GM21367 (cell line): ENCODE results near the gene ARSH.
"Not testable (repeated sequence)": the region's sequence is repeated elsewhere in the genome, so short reads cannot be mapped to it uniquely, and the experiment has no call there.

Experiments used
- ATAC-seq: cut with Tn5 transposase; IDR thresholded peaks from one replicate; pipeline ENCODE4 v1.9.1; 2021; ENCODE audit not compliant: unreplicated experiment

The ARSH gene

GRCh38 chrX:3037218-3037617 lies 30.9 kb downstream of the ARSH start:
- no peak for ATAC-seq

DNA sequence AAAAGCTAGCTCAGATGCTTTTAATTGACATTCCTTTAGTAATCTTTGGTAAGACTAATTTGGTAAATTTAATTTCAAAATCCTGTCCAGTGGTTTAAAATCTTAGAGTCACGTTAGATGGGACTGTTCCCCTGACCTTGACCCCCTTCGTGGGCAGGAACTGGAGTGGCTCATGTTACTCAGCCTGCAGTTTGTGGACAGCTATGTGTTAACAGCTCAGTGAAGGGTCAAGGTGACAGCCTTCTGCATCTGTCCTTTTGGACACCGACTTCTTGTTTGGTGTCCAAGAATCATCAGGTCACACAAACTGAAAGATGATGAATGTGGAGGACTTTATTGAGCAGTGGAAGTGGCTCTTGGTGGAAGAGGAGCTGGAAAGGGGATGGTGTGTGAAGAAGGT lies 37.9 kb downstream of the ARSH start:
- no peak for ATAC-seq

DNA sequence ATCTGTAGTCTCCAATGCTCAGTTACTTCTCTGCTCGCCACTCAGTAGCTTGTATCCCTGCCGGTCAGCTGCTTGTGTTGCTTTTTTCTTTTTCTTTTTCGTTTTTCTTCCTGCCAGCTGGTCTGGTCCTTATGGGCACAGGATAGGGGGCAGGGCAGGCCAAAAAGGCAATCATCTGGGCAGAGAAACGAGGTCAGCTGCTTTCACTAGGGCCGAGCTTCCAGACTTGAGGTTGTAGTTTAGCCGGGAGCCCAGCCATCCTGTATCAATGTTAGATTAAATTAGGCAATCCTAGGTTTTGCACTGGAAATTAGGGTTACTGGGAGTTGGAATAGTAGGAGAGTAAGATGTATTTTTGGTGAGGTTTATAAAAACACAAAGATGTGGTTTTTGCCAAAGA lies 38.3 kb downstream of the ARSH start:
- no peak for ATAC-seq

DNA sequence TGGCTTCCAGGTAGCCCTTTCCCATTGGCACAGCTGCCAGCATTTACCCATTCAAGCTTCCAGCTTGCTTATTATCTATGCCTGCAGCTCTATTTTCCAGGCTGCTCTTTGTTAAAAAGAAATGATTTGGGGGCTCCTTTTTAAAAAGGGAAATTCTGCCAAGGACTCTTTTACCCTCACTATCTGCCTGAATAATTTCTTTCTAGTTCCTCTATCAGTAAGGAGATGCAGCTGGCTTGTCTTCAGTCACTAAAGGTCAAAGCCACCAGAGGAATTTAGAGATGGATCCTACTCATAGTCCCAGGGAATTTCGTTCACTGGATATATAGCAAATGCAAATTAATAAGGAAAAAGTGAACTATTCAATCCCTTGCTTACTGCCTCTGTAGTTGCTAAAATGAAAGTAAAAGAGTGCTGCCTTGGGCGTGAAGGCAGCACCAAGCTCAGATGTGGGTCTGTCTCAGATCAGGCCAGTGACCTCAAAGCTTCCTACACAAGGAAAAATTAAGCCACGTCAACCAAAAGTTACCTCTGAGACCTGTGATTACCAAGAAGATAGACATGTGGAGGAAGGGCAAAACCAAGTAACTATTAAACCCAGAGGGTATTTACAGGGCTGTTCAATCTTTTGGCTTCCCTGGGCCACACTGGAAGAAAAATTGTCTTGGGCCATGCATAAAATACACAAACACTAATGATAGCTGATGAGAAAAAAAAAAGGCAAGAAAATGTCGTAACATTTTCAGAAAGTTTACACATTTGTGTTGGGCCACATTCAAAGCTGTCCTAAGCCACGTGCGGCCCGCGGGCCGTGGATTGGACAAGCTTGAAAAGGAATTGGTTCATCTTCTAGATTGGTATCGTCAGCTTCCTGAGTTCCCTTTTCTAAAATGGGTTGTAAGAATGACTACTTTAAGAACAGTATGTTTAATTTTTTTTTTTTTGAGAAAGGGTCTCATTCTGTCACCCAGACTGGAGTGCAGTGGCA lies 40.2 kb downstream of the ARSH start:
- no peak for ATAC-seq

GRCh38 chrX:3050523-3051175 lies 44.3 kb downstream of the ARSH start:
- not testable (repeated sequence) for ATAC-seq

GRCh38 chrX:3052860-3053259 lies 46.5 kb downstream of the ARSH start:
- ATAC-seq, result no peak

- ATAC-seq, result no peak
Observed at GRCh38 chrX:3066555-3066954, 60.2 kb downstream of the ARSH start.

GRCh38 chrX:3075959-3076358 lies 69.6 kb downstream of the ARSH start:
- no peak for ATAC-seq

DNA sequence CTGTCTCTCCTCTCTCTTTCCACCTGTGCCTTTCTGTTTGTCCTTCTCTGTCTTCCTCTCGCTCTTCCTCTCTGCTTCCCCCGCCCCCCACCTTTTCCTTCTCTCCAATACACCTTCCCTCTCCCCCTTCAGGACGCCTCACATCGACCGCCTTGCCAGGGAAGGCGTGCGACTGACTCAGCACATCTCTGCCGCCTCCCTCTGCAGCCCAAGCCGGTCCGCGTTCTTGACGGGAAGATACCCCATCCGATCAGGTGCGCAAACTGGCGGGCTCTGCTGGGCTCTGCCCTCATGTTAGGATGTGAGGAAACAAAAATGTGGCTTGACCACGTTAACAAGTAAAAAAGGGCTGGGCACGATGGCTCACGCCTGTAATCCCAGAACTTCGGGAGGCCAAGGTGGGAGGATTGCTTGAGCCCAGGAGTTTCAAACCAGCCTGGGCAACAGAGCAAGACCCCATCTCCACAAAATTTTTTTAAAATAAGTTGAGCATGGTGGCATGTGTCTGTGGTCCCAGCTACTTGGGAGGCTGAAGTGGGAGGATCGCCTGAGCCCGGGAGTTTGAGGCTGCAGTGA lies 70.2 kb downstream of the ARSH start:
- no peak for ATAC-seq
